IPS-15b (cell line): Measurements from ENCODE around the gene PKD1L1.

Experiments used
- H3K27me3 ChIP-seq: one replicate; pipeline ENCODE4 v1.6.1; 2013; ENCODE audit warnings: low read length; ENCODE audit not compliant: control insufficient read depth, insufficient read depth
- H3K36me3 ChIP-seq: one replicate; pipeline ENCODE4 v1.6.1; 2013; ENCODE audit warnings: low read length; ENCODE audit not compliant: control insufficient read depth, insufficient read depth
- H3K4me1 ChIP-seq: one replicate; pipeline ENCODE4 v1.6.1; 2013; ENCODE audit warnings: mild to moderate bottlenecking, low read length; ENCODE audit not compliant: control insufficient read depth, insufficient read depth
- H3K4me3 ChIP-seq: one replicate; pipeline ENCODE4 v1.5.1; 2013; ENCODE audit warnings: low read depth, low read length
- H3K9ac ChIP-seq: one replicate; pipeline ENCODE4 v1.6.1; 2013; ENCODE audit warnings: low read depth, mild to moderate bottlenecking, low read length
- H3K9me3 ChIP-seq: one replicate; pipeline ENCODE4 v1.6.1; 2013; ENCODE audit warnings: mild to moderate bottlenecking, low read length; ENCODE audit not compliant: control insufficient read depth, insufficient read depth

PKD1L1 gene

GRCh38 chr7:47890125-47890524, 58.1 kb downstream of the PKD1L1 start:
- Histone ChIP-seq H3K4me1 (no peaks in the 10 kb centered on the region), H3K36me3 (no peaks in the 10 kb centered on the region), H3K9me3 (no peaks in the 10 kb centered on the region), H3K27me3 (no peaks in the 10 kb centered on the region), H3K4me3 (no peak overlapping the region), H3K9ac (no peak overlapping the region)

GRCh38 chr7:47889723-47890122, 58.5 kb downstream of the PKD1L1 start:
- Histone ChIP-seq H3K9ac (no peak overlapping the region), H3K27me3 (no peaks in the 10 kb centered on the region), H3K4me3 (no peak overlapping the region), H3K9me3 (no peaks in the 10 kb centered on the region), H3K4me1 (no peaks in the 10 kb centered on the region), H3K36me3 (no peaks in the 10 kb centered on the region)

GRCh38 chr7:47888371-47889265, 59.6 kb downstream of the PKD1L1 start:
- no peak overlapping the region for H3K9ac ChIP-seq
- no peaks in the 10 kb centered on the region for H3K36me3 ChIP-seq
- H3K27me3 ChIP-seq, result no peaks in the 10 kb centered on the region
- no peaks in the 10 kb centered on the region for H3K9me3 ChIP-seq
- H3K4me3 ChIP-seq, result no peak overlapping the region
- no peaks in the 10 kb centered on the region for H3K4me1 ChIP-seq

GRCh38 chr7:47887016-47887640, 61.1 kb downstream of the PKD1L1 start:
- no peak overlapping the region for H3K4me3 ChIP-seq
- H3K4me1 ChIP-seq, result no peaks in the 10 kb centered on the region
- H3K27me3 ChIP-seq, result no peaks in the 10 kb centered on the region
- H3K9me3 ChIP-seq, result no peaks in the 10 kb centered on the region
- H3K36me3 ChIP-seq, result no peaks in the 10 kb centered on the region
- no peak overlapping the region for H3K9ac ChIP-seq

GRCh38 chr7:47885987-47886811, 62.1 kb downstream of the PKD1L1 start:
- H3K4me3 ChIP-seq, result no peak overlapping the region
- H3K9ac ChIP-seq, result no peak overlapping the region
- no peaks in the 10 kb centered on the region for H3K9me3 ChIP-seq
- H3K36me3 ChIP-seq, result no peaks in the 10 kb centered on the region
- no peaks in the 10 kb centered on the region for H3K4me1 ChIP-seq
- no peaks in the 10 kb centered on the region for H3K27me3 ChIP-seq

- Histone ChIP-seq H3K9ac (no peak overlapping the region), H3K36me3 (no peaks in the 10 kb centered on the region), H3K9me3 (no peaks in the 10 kb centered on the region), H3K4me1 (no peaks in the 10 kb centered on the region), H3K4me3 (no peak overlapping the region), H3K27me3 (no peaks in the 10 kb centered on the region)
Observed at GRCh38 chr7:47885309-47885986, 62.8 kb downstream of the PKD1L1 start.

- no peak overlapping the region for H3K4me3 ChIP-seq
- H3K27me3 ChIP-seq, result no peaks in the 10 kb centered on the region
- H3K4me1 ChIP-seq, result no peaks in the 10 kb centered on the region
- H3K9me3 ChIP-seq, result no peaks in the 10 kb centered on the region
- H3K9ac ChIP-seq, result no peak overlapping the region
- no peaks in the 10 kb centered on the region for H3K36me3 ChIP-seq
Observed at GRCh38 chr7:47884675-47885074, 63.6 kb downstream of the PKD1L1 start.

- Histone ChIP-seq H3K4me3 (no peak overlapping the region), H3K4me1 (no peaks in the 10 kb centered on the region), H3K27me3 (no peaks in the 10 kb centered on the region), H3K36me3 (no peaks in the 10 kb centered on the region), H3K9ac (no peak overlapping the region), H3K9me3 (no peaks in the 10 kb centered on the region)
Observed at GRCh38 chr7:47882635-47883034, 65.6 kb downstream of the PKD1L1 start.

GRCh38 chr7:47881256-47881655, 67.0 kb downstream of the PKD1L1 start:
- Histone ChIP-seq H3K4me1 (no peaks in the 10 kb centered on the region), H3K4me3 (no peak overlapping the region), H3K27me3 (no peaks in the 10 kb centered on the region), H3K9ac (no peak overlapping the region), H3K36me3 (no peaks in the 10 kb centered on the region), H3K9me3 (no peaks in the 10 kb centered on the region)

GRCh38 chr7:47878662-47879061, 69.6 kb downstream of the PKD1L1 start:
- Histone ChIP-seq H3K36me3 (no peaks in the 10 kb centered on the region), H3K9ac (no peak overlapping the region), H3K4me1 (no peaks in the 10 kb centered on the region), H3K9me3 (no peaks in the 10 kb centered on the region), H3K27me3 (no peaks in the 10 kb centered on the region), H3K4me3 (no peak overlapping the region)

GRCh38 chr7:47877336-47877735, 70.9 kb downstream of the PKD1L1 start:
- no peak overlapping the region for H3K4me3 ChIP-seq
- H3K36me3 ChIP-seq, result no peaks in the 10 kb centered on the region
- H3K9ac ChIP-seq, result no peak overlapping the region
- no peaks in the 10 kb centered on the region for H3K4me1 ChIP-seq
- H3K27me3 ChIP-seq, result no peaks in the 10 kb centered on the region
- H3K9me3 ChIP-seq, result no peaks in the 10 kb centered on the region
